ENCODE data around the gene NSMF. TPM values are rescaled to one million over a fixed set of nuclear protein-coding genes. Genes with fewer than 3 reads are reported as not detected.
A peak's percentile ranks its signal among the peaks of the same experiment; 100 is the strongest.

NSMF gene
- total and polyA plus RNA-seq, 2 of the 4 experiments (the other 2 are of a cell fraction), result 7.7 to 40.9 TPM

- no peak overlapping the region for H4K8ac ChIP-seq (ENCODE audit: low read depth in 2 of 2, low read length in 2 of 2)
- H2BK15ac ChIP-seq (ENCODE audit: low read depth, low read length), result no peak overlapping the region
- H2AK9ac ChIP-seq (replicated peaks; ENCODE audit: low read depth, low read length, poor library complexity), result no peak overlapping the region
- BruUV-seq (replicated peaks), result no TSS peak
- intact Hi-C loops (cut with micrococcal nuclease), result no loop called here
- dilution Hi-C loops (cut with HindIII; ENCODE audit: low sequenced_read_pairs, unreplicated experiment), result no loop called here
- H3K36me3 ChIP-seq (ENCODE audit: control insufficient read depth, insufficient read depth, low read length), result peaks cover 5% of the 10 kb centered on the region; the same call in 1 of the 2 replicates
- H3K4me2 ChIP-seq (ENCODE audit: low read depth, low read length), result no peak overlapping the region
- H3K4me1 ChIP-seq (ENCODE audit: control insufficient read depth, insufficient read depth, low read length), result peaks cover 16% of the 10 kb centered on the region
- ATAC-seq (ENCODE audit: low read depth) (no peak), DNase-seq (no peak)
- ChIA-PET CTCF (no interaction called here), POLR2A (ENCODE audit: unreplicated experiment) (no interaction called here)
- no peak overlapping the region for H3K4ac ChIP-seq (ENCODE audit: low read depth, low read length)
- H2BK20ac ChIP-seq (ENCODE audit: low read depth, low read length), result no peak overlapping the region
- no peak overlapping the region for H2AK5ac ChIP-seq (ENCODE audit: low read depth, low read length)
- H2BK5ac ChIP-seq (ENCODE audit: low read depth, low read length, poor library complexity, severe bottlenecking), result no peak overlapping the region
- H3K27ac ChIP-seq (ENCODE audit: insufficient read depth, low read length), result no peak overlapping the region
- H4K91ac ChIP-seq (ENCODE audit: insufficient read depth, low read depth, low read length), result no peak overlapping the region
- peaks cover 3 to 22% of the 10 kb centered on the region in 2 experiments; a peak in 3 of 4 replicates for H3K79me1 ChIP-seq (ENCODE audit: low read depth in 1 of 2, low read length in 2 of 2)
- no peaks in the 10 kb centered on the region for H3K9me1 ChIP-seq (ENCODE audit: insufficient read depth, low read length)
- in situ Hi-C loops (cut with MboI; ENCODE audit: low sequenced_read_pairs), result no loop called here
- H3K23ac ChIP-seq (ENCODE audit: low read depth, low read length), result no peak overlapping the region
- no peak overlapping the region for H3K14ac ChIP-seq (replicated peaks; ENCODE audit: low read depth, low read length)
- H2AFZ ChIP-seq (replicated peaks; ENCODE audit: low read length, poor library complexity), result peak overlapping the region; percentile 49
- no peaks in the 10 kb centered on the region for H3K9me3 ChIP-seq (ENCODE audit: control insufficient read depth, insufficient read depth, low read length)
- no peak overlapping the region for H3K18ac ChIP-seq (ENCODE audit: low read depth, low read length)
- H3K56ac ChIP-seq (ENCODE audit: extremely low read depth, insufficient read depth, low read length), result no peak overlapping the region
- peaks cover 2% of the 10 kb centered on the region; the same call in 1 of the 2 replicates for H3K27me3 ChIP-seq (ENCODE audit: control insufficient read depth, insufficient read depth, low read length)
- no peak overlapping the region for H3K4me3 ChIP-seq (ENCODE audit: insufficient read depth, low read depth, low read length)
- no peak overlapping the region for H3K9ac ChIP-seq (ENCODE audit: low read depth, low read length)
- WGBS, 2 experiments (ENCODE audit: extremely low coverage in 2 of 2, insufficient read length in 1 of 2), result no CpG with 5 or more reads among the region's 21 CpGs
- H4K20me1 ChIP-seq (ENCODE audit: insufficient read depth, low read length), result peaks cover 21% of the 10 kb centered on the region
- TF ChIP-seq SMC3 (IDR thresholded peaks at IDR 0.05; ENCODE audit: low read depth, low read length), result no peak
- TF ChIP-seq MAZ (IDR thresholded peaks at IDR 0.05; ENCODE audit: borderline replicate concordance, low read depth, low read length), result no peak
- TF ChIP-seq MAFK (IDR thresholded peaks at IDR 0.05; ENCODE audit: low read depth, low read length), result no peak
- TF ChIP-seq BHLHE40 (IDR thresholded peaks at IDR 0.05; ENCODE audit: low read depth, low read length), result no peak
- no peak for TF ChIP-seq RFX5 (IDR thresholded peaks at IDR 0.05; ENCODE audit: low read depth, low read length)
- TF ChIP-seq, protein P1, sequence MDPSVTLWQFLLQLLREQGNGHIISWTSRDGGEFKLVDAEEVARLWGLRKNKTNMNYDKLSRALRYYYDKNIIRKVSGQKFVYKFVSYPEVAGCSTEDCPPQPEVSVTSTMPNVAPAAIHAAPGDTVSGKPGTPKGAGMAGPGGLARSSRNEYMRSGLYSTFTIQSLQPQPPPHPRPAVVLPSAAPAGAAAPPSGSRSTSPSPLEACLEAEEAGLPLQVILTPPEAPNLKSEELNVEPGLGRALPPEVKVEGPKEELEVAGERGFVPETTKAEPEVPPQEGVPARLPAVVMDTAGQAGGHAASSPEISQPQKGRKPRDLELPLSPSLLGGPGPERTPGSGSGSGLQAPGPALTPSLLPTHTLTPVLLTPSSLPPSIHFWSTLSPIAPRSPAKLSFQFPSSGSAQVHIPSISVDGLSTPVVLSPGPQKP (IDR thresholded peaks at IDR 0.05; ENCODE audit: borderline replicate concordance, low read depth, low read length), result no peak
- TF ChIP-seq MXI1 (IDR thresholded peaks at IDR 0.05; ENCODE audit: borderline replicate concordance, low read depth, low read length), result no peak
- no peak for TF ChIP-seq FOS (IDR thresholded peaks at IDR 0.05; ENCODE audit: low read depth, low read length)
- H2BK120ac ChIP-seq (ENCODE audit: low read depth, low read length), result no peak overlapping the region
- H4K5ac ChIP-seq (ENCODE audit: low read depth, low read length), result no peak overlapping the region
Measured at GRCh38 chr9:137461316-137461662, 2.2 kb upstream of the NSMF start.

Measured in IMR-90 (cell line).